NCI-H510A (cell line): ENCODE results near the gene NT5DC2.
A peak's percentile ranks its signal among the peaks of the same experiment; 100 is the strongest.

Source experiments
- DNase-seq: peaks from one replicate; lab custom pipeline; 2025; lab: John Stamatoyannopoulos, UW

Gene NT5DC2

GRCh38 chr3:52533623-52534280 lies at the start of gene NT5DC2:
Gene NT5DC2, minus strand, starts transcription at chr3:52533857. Its CDS starts 120 bp downstream, at chr3:52533737.
- peak; percentile 44 for DNase-seq

- DNase-seq = no peak
Observed at GRCh38 chr3:52574056-52574965, 40.7 kb upstream of the NT5DC2 start.

- DNase-seq = no peak
Observed at GRCh38 chr3:52572221-52572620, 38.6 kb upstream of the NT5DC2 start.

GRCh38 chr3:52570076-52570475 lies 36.4 kb upstream of the NT5DC2 start:
- DNase-seq = no peak

GRCh38 chr3:52568069-52568468 lies 34.4 kb upstream of the NT5DC2 start:
- no peak for DNase-seq

GRCh38 chr3:52563984-52564383 lies 30.3 kb upstream of the NT5DC2 start:
- DNase-seq = no peak

GRCh38 chr3:52561028-52561747 lies 27.5 kb upstream of the NT5DC2 start:
- no peak for DNase-seq

GRCh38 chr3:52558436-52558835 lies 24.8 kb upstream of the NT5DC2 start:
- no peak for DNase-seq

GRCh38 chr3:52557011-52557960 lies 23.6 kb upstream of the NT5DC2 start:
- DNase-seq = no peak

GRCh38 chr3:52555056-52555455 lies 21.4 kb upstream of the NT5DC2 start:
- no peak for DNase-seq

- DNase-seq = peak; percentile 64
Observed at GRCh38 chr3:52554026-52554755, 20.5 kb upstream of the NT5DC2 start.

GRCh38 chr3:52552089-52552488 lies 18.4 kb upstream of the NT5DC2 start:
- no peak for DNase-seq

GRCh38 chr3:52551118-52551517 lies 17.5 kb upstream of the NT5DC2 start:
- DNase-seq = no peak

GRCh38 chr3:52547143-52547542 lies 13.5 kb upstream of the NT5DC2 start:
- no peak for DNase-seq

- DNase-seq = no peak
Observed at GRCh38 chr3:52546111-52546901, 12.6 kb upstream of the NT5DC2 start.

GRCh38 chr3:52544937-52545336 lies 11.3 kb upstream of the NT5DC2 start:
- no peak for DNase-seq

- no peak for DNase-seq
Observed at GRCh38 chr3:52541050-52541449, 7.4 kb upstream of the NT5DC2 start.

- no peak for DNase-seq
Observed at GRCh38 chr3:52539010-52539653, 5.5 kb upstream of the NT5DC2 start.

- no peak for DNase-seq
Observed at GRCh38 chr3:52537726-52538421, 4.2 kb upstream of the NT5DC2 start.
